Chondrocyte (in vitro differentiated cells): ENCODE results near the gene CENPX. TPM values are rescaled to one million over a fixed set of nuclear protein-coding genes. Genes with fewer than 3 reads are reported as not detected.

Experiments
- DNase-seq: peaks from one replicate; pipeline ENCODE4 v3.0.0; 2021; ENCODE audit warnings: mixed read lengths, low spot score
- H3K27ac Mint-ChIP-seq: one replicate; pipeline ENCODE4 v1.8.0; 2021; ENCODE audit warnings: mild to moderate bottlenecking, moderate library complexity, mixed read lengths; ENCODE audit not compliant: unreplicated experiment
- H3K27me3 Mint-ChIP-seq: 2 replicates; pipeline ENCODE4 v1.8.0; 2021; ENCODE audit warnings: low read depth, mixed read lengths
- H3K36me3 Mint-ChIP-seq: 2 replicates; pipeline ENCODE4 v1.8.0; 2021; ENCODE audit warnings: low read depth, mixed read lengths
- H3K4me1 Mint-ChIP-seq: 2 replicates; pipeline ENCODE4 v1.8.0; 2021; ENCODE audit warnings: low read depth, mild to moderate bottlenecking, mixed read lengths
- H3K4me3 Mint-ChIP-seq: one replicate; pipeline ENCODE4 v1.8.0; 2021; ENCODE audit warnings: mild to moderate bottlenecking, moderate library complexity, mixed read lengths; ENCODE audit not compliant: unreplicated experiment
- H3K9me3 Mint-ChIP-seq: 2 replicates; pipeline ENCODE4 v1.8.0; 2021; ENCODE audit warnings: low read depth, mixed read lengths
- total RNA-seq: library from RNA; stranded (reverse); gene quantifications from 3 replicates; pipeline ENCODE4 v1.2.1, GENCODE V29; 2021
- TF ChIP-seq, protein P1 (sequence below): fragments of 200-600 bp; sonication (generic); IDR thresholded peaks from 2 replicates; pipeline ENCODE4 v1.5.0; 2021; ENCODE audit warnings: antibody characterized with exemption, mild to moderate bottlenecking, moderate library complexity

The CENPX gene
- total RNA-seq, 1 donor from 2014 or later, result 18.1 TPM

DNA sequence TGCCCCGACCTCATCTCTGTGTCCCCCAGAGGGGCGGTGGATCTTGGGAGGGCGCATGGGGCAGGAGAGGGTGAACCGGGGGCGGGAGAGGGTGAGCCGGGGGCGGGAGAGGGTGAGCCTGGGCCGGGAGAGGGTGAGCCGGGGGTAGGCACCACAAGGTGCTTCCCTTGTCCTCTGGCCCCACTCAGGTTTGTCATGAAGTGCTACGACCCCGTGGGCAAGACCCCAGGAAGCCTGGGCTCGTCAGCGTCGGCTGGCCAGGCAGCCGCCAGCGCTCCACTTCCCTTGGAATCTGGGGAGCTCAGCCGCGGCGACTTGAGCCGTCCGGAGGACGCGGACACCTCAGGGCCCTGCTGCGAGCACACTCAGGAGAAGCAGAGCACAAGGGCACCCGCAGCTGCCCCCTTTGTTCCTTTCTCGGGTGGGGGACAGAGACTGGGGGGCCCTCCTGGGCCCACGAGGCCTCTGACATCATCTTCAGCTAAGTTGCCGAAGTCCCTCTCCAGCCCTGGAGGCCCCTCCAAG is 26.4 kb downstream of the CENPX start:
- H3K9me3 Mint-ChIP-seq, result no peaks in the 10 kb centered on the region
- TF ChIP-seq, protein P1, sequence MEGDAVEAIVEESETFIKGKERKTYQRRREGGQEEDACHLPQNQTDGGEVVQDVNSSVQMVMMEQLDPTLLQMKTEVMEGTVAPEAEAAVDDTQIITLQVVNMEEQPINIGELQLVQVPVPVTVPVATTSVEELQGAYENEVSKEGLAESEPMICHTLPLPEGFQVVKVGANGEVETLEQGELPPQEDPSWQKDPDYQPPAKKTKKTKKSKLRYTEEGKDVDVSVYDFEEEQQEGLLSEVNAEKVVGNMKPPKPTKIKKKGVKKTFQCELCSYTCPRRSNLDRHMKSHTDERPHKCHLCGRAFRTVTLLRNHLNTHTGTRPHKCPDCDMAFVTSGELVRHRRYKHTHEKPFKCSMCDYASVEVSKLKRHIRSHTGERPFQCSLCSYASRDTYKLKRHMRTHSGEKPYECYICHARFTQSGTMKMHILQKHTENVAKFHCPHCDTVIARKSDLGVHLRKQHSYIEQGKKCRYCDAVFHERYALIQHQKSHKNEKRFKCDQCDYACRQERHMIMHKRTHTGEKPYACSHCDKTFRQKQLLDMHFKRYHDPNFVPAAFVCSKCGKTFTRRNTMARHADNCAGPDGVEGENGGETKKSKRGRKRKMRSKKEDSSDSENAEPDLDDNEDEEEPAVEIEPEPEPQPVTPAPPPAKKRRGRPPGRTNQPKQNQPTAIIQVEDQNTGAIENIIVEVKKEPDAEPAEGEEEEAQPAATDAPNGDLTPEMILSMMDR, result no peak
- no peak overlapping the region for H3K27ac Mint-ChIP-seq
- H3K27me3 Mint-ChIP-seq, result no peaks in the 10 kb centered on the region
- no peak for DNase-seq
- H3K4me3 Mint-ChIP-seq, result no peak overlapping the region
- peaks cover 7% of the 10 kb centered on the region for H3K36me3 Mint-ChIP-seq
- H3K4me1 Mint-ChIP-seq, result peaks cover 11% of the 10 kb centered on the region

- Mint-ChIP-seq H3K4me3 (no peak overlapping the region), H3K4me1 (peaks cover 15% of the 10 kb centered on the region), H3K27me3 (no peaks in the 10 kb centered on the region), H3K27ac (no peak overlapping the region), H3K36me3 (peaks cover 7% of the 10 kb centered on the region), H3K9me3 (no peaks in the 10 kb centered on the region)
- TF ChIP-seq, protein P1, result no peak
- DNase-seq, result peak; percentile 82
These were observed 27.0 kb downstream of the CENPX start for GRCh38 chr17:81995463-81996231.

DNA sequence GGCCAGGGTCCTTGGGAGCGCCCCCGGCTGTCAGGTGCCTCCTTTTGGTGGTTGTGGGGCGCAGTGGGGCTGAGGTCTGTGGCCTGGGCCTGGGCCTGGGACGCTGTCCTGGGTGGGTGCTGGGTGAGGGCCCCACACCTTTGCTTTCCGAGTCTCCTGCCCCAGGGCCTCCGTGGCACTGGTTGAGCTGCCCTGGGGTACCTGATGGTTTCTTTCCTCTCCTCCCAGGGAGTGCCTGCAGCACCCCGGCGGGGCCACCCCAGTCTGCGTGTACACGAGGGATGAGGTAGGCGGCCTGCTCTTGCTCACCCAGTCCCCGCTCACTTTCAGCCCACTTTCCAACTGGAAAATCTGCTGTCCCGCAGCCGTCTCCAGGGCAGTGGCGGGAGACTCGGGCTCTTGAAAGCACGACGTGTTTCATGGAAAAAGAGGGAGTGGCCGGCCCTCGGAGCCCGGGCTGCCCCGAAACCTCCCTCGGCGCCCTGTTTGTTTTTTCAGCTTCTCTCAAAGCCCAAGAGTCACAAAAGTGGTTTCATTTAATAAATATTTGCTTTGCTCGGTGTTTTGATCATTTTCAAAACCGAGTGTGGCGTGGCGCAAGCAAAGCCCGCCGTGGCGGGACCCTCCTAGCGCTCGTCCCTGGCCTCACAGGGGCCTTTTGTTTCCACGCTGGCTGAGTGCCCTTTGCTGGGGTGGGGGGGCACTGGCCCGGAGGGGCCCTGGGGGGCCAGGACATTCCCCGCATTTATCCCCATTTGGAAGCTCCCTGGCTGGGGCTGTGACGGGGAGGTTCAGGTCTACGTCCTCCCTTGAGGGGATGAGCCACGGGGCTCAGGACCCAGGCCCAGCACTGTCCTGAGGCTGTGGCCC is 27.9 kb downstream of the CENPX start:
- TF ChIP-seq, protein P1, result no peak
- peaks cover 7% of the 10 kb centered on the region for H3K36me3 Mint-ChIP-seq
- no peaks in the 10 kb centered on the region for H3K27me3 Mint-ChIP-seq
- H3K27ac Mint-ChIP-seq, result no peak overlapping the region
- H3K4me3 Mint-ChIP-seq, result no peak overlapping the region
- no peaks in the 10 kb centered on the region for H3K9me3 Mint-ChIP-seq
- H3K4me1 Mint-ChIP-seq, result peaks cover 17% of the 10 kb centered on the region
- peak; percentile 81 for DNase-seq

- H3K27ac Mint-ChIP-seq, result no peak overlapping the region
- no peak overlapping the region for H3K4me3 Mint-ChIP-seq
- TF ChIP-seq, protein P1, result no peak
- peak; percentile 89 for DNase-seq
- H3K27me3 Mint-ChIP-seq, result no peaks in the 10 kb centered on the region
- no peaks in the 10 kb centered on the region for H3K9me3 Mint-ChIP-seq
- H3K4me1 Mint-ChIP-seq, result peaks cover 17% of the 10 kb centered on the region
- peaks cover 11% of the 10 kb centered on the region for H3K36me3 Mint-ChIP-seq
These were observed 28.7 kb downstream of the CENPX start for GRCh38 chr17:81993729-81994592.
